ENCODE results near the gene ZNF26.

ZNF26 gene

DNA sequence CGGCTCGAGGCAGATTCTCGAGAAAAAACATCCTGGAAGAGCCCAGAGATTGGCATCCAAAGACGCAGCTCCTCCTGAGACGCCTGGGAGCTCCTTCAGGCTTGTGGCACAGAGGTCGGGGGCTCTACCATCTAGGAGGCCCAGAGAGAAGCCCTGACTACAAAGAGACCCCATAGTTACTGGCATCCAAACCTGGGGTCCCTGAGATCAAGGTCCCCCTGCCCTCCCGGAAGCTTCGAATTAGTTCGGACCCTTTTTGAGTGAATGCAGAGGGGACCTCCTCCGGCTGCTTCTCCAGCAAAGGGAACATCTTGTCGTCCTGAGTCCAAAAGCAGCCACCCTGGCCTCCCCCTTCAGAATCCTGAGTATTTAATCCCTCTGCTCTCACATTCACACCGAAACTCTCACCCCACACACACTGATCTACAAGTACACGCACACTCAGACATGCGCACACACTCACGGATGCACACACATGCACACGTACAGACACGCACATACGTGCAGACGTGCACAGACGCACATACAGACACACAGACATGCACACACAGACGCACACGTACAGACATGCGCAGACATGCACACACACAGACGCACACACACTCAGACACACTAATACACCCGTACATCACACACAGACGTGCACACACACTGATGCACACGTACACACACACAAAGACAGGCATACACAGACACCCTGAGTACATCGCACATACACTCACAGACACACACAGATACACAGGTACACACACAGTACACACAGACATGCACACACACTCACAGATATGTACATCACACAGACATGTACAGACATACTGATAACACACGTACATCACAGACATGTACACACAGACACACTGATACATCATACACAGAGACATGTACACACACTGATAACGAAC lies 36.0 kb upstream of the ZNF26 start:
- no peak for TF ChIP-seq SIN3A (IDR thresholded peaks at IDR 0.05; ENCODE audit: borderline replicate concordance, insufficient read depth, low read length)
- TF ChIP-seq POLR2AphosphoS5 (IDR thresholded peaks at IDR 0.05; ENCODE audit: low read depth, low read length) = no peak
- TF ChIP-seq, protein P1, sequence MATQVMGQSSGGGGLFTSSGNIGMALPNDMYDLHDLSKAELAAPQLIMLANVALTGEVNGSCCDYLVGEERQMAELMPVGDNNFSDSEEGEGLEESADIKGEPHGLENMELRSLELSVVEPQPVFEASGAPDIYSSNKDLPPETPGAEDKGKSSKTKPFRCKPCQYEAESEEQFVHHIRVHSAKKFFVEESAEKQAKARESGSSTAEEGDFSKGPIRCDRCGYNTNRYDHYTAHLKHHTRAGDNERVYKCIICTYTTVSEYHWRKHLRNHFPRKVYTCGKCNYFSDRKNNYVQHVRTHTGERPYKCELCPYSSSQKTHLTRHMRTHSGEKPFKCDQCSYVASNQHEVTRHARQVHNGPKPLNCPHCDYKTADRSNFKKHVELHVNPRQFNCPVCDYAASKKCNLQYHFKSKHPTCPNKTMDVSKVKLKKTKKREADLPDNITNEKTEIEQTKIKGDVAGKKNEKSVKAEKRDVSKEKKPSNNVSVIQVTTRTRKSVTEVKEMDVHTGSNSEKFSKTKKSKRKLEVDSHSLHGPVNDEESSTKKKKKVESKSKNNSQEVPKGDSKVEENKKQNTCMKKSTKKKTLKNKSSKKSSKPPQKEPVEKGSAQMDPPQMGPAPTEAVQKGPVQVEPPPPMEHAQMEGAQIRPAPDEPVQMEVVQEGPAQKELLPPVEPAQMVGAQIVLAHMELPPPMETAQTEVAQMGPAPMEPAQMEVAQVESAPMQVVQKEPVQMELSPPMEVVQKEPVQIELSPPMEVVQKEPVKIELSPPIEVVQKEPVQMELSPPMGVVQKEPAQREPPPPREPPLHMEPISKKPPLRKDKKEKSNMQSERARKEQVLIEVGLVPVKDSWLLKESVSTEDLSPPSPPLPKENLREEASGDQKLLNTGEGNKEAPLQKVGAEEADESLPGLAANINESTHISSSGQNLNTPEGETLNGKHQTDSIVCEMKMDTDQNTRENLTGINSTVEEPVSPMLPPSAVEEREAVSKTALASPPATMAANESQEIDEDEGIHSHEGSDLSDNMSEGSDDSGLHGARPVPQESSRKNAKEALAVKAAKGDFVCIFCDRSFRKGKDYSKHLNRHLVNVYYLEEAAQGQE (IDR thresholded peaks at IDR 0.05; ENCODE audit: insufficient read depth in 1 of 2, low read depth in 2 of 2, low read length in 2 of 2) = no peak
- TF ChIP-seq FOXP2 (optimal IDR thresholded peaks at IDR 0.05; ENCODE audit: borderline replicate concordance, extremely low read depth, extremely low read length, insufficient read depth) = no peak
- no peak for TF ChIP-seq TAF1 (IDR thresholded peaks at IDR 0.05; ENCODE audit: borderline replicate concordance, insufficient read depth, low read length)

DNA sequence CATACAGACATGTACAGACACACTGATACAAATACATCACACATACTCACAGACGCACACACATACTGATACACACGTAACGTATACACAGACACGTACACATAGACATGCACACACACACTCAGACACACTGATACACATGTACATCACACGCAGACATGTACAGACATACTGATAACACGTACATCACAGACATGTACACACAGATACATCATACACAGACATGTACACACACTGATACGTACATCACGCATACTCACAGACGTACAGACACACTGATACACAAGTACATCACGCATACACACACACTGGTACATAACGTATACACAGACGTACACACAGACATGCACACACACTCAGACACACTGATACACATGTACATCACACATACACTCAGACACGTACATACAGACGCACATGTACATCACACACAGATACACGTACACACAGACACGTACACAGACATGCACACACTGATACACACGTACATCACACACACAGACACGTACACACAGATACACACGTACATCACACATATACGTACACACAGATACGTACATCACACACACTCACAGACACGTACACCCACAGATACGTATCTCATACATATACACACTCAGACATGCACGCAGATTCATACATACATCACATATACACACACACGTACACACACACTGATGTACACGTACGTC lies 35.2 kb upstream of the ZNF26 start:
- TF ChIP-seq, protein P1 (IDR thresholded peaks at IDR 0.05; ENCODE audit: insufficient read depth in 1 of 2, low read depth in 2 of 2, low read length in 2 of 2) = no peak
- TF ChIP-seq FOXP2 (optimal IDR thresholded peaks at IDR 0.05; ENCODE audit: borderline replicate concordance, extremely low read depth, extremely low read length, insufficient read depth) (no peak), POLR2AphosphoS5 (IDR thresholded peaks at IDR 0.05; ENCODE audit: low read depth, low read length) (no peak), TAF1 (IDR thresholded peaks at IDR 0.05; ENCODE audit: borderline replicate concordance, insufficient read depth, low read length) (no peak), SIN3A (IDR thresholded peaks at IDR 0.05; ENCODE audit: borderline replicate concordance, insufficient read depth, low read length) (no peak)

DNA sequence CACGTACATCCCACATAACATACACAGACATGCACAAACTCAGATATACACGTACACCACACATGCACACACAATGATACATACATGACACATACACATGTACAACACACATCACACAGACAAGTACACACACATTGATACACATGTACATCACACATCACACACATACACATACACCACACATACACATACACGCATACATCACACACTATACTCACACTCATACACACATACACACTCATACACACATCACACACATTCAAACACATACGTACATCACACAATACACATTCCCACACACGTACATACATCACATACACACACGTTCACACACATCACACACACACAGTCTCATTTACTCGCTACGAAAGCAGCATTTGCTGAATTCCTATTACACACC lies 34.5 kb upstream of the ZNF26 start:
- no peak for TF ChIP-seq TAF1 (IDR thresholded peaks at IDR 0.05; ENCODE audit: borderline replicate concordance, insufficient read depth, low read length)
- TF ChIP-seq FOXP2 (optimal IDR thresholded peaks at IDR 0.05; ENCODE audit: borderline replicate concordance, extremely low read depth, extremely low read length, insufficient read depth) = no peak
- no peak for TF ChIP-seq POLR2AphosphoS5 (IDR thresholded peaks at IDR 0.05; ENCODE audit: low read depth, low read length)
- TF ChIP-seq SIN3A (IDR thresholded peaks at IDR 0.05; ENCODE audit: borderline replicate concordance, insufficient read depth, low read length) = no peak
- TF ChIP-seq, protein P1 (IDR thresholded peaks at IDR 0.05; ENCODE audit: insufficient read depth in 1 of 2, low read depth in 2 of 2, low read length in 2 of 2) = no peak

- TF ChIP-seq FOXP2 (optimal IDR thresholded peaks at IDR 0.05; ENCODE audit: borderline replicate concordance, extremely low read depth, extremely low read length, insufficient read depth) = no peak
- no peak for TF ChIP-seq SIN3A (IDR thresholded peaks at IDR 0.05; ENCODE audit: borderline replicate concordance, insufficient read depth, low read length)
- TF ChIP-seq, protein P1 (IDR thresholded peaks at IDR 0.05; ENCODE audit: insufficient read depth in 1 of 2, low read depth in 2 of 2, low read length in 2 of 2) = no peak
- TF ChIP-seq TAF1 (IDR thresholded peaks at IDR 0.05; ENCODE audit: borderline replicate concordance, insufficient read depth, low read length) = no peak
- TF ChIP-seq POLR2AphosphoS5 (IDR thresholded peaks at IDR 0.05; ENCODE audit: low read depth, low read length) = no peak
Measured at GRCh38 chr12:132952371-132953162, 33.6 kb upstream of the ZNF26 start.
